ENCODE measurements around the gene ZC3H12D.
"Not testable (repeated sequence)": the region's sequence is repeated elsewhere in the genome, so short reads cannot be mapped to it uniquely, and the experiment has no call there.

ZC3H12D gene

DNA sequence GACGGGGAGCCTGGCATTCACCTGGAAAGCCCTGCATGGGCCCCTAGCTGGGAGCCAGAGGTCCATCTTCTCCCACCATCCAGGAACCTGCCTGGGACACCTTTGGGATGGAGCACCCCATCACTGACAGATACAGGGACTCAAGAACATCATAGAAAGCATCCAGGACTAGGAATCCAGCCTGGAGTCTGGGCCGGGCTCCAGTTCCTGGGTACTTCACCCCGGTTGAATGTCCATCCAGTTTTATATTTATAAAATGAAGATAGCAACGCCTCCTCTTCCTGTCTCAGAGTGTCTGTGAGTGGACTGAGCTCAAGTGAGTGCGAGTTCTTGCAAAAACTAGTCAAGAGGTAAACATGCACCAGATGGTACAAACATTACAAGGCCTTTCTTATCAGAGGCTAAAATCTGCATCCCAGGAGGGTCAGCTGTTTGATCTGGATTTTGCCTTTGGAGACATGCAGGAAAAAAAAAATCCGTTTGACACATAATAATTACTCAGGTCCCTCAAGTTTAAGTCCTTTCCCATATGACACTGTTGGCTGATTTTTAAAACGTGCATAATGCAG lies 27.4 kb downstream of the ZC3H12D start:
- no peak for DNase-seq

- no peak for DNase-seq
Observed at GRCh38 chr6:149456311-149457021, 28.3 kb downstream of the ZC3H12D start.

GRCh38 chr6:149455031-149455732 lies 29.6 kb downstream of the ZC3H12D start:
- no peak for DNase-seq

GRCh38 chr6:149454346-149454848 lies 30.4 kb downstream of the ZC3H12D start:
- peak; percentile 19 for DNase-seq

DNA sequence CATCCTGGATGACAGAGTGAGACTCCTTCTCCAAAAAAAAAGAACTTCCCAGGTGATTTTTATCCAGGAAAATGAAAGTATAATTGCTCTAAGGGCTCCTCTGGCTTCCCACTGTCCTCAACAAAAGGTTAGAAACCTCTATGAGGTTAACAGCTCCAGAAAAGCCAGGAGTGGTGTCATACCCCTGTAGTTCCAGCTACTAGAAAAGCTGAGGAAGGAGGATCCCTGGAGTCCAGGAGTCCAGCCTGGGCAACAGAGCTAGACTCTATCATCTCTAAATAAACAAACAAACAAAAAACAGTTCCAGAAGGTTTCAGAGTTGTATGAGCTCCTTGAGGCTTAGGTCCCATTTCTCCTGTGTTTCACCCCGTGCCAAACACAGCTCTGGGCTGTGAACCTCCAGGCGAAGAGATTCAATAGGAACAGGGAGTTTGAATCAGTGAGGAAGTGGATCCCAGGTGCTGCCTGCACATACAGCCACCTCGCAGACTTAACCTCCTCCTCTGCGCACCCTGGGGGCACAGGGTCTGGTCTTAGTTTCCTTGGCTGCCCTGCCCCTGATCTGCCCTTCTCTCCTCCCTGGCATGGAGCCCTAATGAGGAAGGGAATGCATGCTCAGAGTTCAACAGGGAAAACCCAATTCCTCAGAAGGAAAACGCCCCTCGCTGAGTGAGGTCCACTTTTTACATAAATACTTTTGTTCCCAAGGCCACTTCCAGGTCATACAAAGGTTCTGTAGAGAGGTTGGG lies 31.0 kb downstream of the ZC3H12D start:
- no peak for DNase-seq

GRCh38 chr6:149452037-149452939 lies 32.5 kb downstream of the ZC3H12D start:
- DNase-seq = no peak

- no peak for DNase-seq
Observed at GRCh38 chr6:149451376-149452036, 33.3 kb downstream of the ZC3H12D start.

GRCh38 chr6:149450679-149451375 lies 34.0 kb downstream of the ZC3H12D start:
- DNase-seq = no peak

- DNase-seq = no peak
Observed at GRCh38 chr6:149449831-149450678, 34.8 kb downstream of the ZC3H12D start.

- no peak for DNase-seq
Observed at GRCh38 chr6:149448821-149449453, 35.9 kb downstream of the ZC3H12D start.

DNA sequence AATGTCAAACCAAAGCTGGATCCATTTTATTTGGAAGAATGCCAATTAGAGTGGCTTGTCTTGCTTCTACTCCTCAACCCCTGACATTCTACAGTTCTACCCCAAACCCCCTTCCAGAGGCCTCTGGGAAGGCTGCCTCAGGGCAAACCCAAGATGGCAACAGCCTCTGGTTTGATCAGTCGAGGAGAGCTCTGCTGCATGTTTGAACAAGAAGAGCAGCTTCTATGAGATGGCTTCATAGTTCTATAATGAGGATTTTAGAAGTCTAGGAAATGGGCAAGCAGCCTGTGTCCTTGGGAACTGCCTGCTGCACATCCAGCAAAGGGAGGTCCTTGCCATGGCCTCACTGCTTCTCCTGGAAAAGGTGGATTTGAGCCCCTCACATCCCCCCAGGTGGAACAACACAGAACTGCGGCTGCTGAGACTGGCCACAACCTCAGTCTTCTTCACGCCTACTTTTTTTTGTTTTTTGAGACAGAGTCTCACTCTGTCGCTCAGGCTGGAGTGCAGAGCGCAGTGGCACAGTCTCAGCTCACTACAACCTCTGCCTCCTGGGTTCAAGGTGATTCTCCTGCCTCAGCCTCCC lies 37.9 kb downstream of the ZC3H12D start:
- DNase-seq = no peak

- DNase-seq = no peak
Observed at GRCh38 chr6:149445573-149445972, 39.2 kb downstream of the ZC3H12D start.

DNA sequence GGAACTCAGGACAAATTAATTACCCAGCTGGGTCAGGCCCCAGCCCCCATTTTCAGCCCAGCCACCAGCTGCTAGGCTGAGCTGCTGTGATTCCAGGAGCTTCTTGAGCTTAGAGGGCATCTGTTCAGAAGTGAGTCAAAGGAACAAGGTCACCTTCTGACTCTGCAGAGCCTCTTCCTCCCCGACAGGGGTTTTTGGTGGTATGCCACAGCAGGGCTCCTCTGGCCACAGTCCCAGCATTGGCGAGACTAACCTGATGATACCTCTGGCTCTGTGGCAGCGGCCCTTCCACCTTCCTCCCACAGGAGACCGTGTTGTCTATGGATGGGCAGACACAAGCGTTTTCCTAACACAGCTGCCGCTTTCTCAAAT lies 39.7 kb downstream of the ZC3H12D start:
- no peak for DNase-seq

DNA sequence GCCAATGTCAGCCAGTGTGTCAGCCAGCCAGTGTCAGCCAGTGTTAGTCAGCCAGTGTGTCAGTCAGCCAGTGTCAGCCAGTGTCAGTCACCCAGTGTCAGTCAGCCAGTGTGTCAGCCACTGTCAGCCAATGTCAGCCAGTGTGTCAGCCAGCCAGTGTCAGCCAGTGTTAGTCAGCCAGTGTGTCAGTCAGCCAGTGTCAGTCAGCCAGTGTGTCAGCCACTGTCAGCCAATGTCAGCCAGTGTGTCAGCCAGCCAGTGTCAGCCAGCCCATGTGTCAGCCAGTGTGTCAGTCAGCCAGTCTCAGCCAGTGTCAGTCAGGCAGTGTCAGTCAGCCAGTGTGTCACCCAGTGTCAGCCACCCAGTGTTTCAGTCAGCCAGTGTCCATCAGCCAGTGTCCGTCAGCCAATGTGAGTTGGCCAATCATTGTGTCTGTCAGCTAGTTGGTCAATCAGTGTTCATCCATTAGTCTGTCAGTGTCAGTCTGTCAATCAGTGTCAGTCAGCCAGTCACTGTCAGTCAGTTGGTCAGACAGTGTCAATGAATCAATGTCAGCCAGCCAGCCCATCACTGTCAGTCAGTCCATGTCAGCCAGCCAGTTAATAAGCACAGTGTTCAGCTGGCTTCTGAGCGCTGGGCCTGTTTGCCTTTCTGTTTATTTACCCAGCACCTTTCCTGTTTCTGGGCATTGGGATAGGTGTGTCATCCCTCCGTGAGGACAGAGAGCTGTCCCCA lies 40.3 kb downstream of the ZC3H12D start:
- not testable (repeated sequence) for DNase-seq

- no peak for DNase-seq
Observed at GRCh38 chr6:149443411-149444181, 41.2 kb downstream of the ZC3H12D start.

- DNase-seq = no peak
Observed at GRCh38 chr6:149441740-149442139, 43.1 kb downstream of the ZC3H12D start.
